Measurements from ENCODE around the gene LTBR. TPM values are rescaled to one million over a fixed set of nuclear protein-coding genes. Genes with fewer than 3 reads are reported as not detected.

LTBR gene
- total RNA-seq, 1 donor from 2014 or later, result 28.2 TPM

GRCh38 chr12:6346942-6347341, 37.0 kb upstream of the LTBR start:
- no peak for DNase-seq

DNA sequence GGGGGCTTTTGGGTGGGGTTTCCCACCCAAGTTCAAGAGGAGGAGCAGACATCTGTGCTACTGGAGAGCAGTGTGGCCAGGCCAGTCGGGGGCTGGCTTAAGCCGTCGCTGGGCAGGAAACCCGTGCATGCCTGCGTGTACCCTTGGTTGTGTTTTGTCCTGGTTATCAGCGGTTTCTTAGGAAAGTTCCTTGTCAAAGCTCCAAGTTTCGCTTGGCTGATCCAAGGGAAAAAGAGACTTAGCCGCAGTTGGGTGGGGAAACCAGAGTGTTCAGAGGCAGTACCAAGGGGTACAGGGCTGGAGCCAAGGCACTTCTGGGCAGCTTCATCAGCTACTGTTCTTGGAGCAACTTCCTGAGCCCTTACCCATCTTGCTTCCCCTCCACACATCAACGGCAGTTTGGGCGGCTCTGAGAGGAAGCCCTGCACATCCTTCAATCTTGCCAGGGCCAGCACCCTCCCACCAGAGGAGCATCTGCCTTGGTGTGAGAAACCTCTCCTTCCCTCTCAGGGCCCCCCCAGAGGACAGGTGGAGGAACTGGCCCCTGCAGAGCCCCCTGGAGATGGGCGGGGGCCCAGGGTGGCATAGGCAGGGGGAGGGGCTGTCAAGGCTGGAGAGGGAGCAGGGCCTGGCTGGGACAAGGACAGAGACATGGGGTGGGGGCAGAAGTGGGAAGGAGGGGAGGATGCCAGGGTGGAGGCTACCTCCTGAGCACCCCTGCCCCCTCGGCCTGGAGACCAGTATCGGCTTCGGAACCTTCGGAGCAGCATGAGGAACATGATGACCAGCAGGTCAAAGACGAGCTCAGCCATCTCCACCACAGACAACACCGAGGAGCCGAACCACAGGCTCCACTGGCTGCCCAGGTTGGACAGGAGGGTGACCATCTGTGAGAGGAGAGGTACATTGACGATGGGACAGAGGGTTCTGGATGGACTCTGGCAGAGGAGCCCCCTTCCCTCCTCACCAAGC, 36.3 kb upstream of the LTBR start:
- DNase-seq, result no peak

- no peak for DNase-seq
Observed at GRCh38 chr12:6351622-6352021, 32.3 kb upstream of the LTBR start.

GRCh38 chr12:6352193-6353173, 31.5 kb upstream of the LTBR start:
- DNase-seq, result no peak

DNA sequence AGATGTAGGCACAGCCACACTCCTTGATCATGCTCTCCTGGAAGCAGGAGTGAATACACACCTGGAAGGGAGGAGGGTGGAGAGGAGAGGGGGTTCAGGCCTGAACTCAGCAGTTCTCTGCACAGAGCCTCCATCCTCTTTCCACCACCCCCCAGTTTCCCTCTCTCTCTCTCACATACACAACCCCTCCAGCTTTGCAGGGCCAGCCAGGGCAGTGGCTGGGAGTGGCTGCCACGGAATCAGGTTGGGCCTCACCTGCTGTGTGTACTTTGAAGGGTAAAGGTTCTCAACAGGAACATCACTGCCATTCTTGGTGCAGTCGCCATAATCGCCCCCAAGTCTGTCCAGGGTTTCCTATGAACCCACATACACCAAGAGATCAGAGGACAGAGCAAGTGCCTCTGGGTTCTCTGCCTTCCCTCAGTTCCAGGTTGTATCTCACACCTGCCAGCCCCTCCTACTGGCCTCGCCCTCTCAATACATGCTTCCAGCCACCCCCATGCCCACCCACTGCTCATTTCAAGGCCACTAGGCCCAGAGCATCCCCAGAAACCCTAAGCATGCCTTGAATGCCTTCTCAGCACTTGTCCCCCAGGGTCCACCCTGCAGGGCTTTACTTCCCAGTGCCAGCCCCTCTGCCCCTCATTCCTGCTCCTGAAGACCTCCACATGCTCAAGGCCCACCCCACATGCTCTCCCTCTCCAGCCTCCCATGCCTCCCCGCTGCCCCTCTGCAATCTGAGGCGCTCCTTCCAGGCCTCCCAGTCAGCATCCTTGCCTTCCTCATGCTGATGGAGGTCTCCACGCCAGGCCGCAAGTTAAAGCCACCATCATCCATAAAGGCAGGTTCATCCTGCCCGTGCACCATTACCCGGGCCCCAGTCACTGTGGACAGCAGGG, 29.2 kb upstream of the LTBR start:
- DNase-seq, result no peak

DNA sequence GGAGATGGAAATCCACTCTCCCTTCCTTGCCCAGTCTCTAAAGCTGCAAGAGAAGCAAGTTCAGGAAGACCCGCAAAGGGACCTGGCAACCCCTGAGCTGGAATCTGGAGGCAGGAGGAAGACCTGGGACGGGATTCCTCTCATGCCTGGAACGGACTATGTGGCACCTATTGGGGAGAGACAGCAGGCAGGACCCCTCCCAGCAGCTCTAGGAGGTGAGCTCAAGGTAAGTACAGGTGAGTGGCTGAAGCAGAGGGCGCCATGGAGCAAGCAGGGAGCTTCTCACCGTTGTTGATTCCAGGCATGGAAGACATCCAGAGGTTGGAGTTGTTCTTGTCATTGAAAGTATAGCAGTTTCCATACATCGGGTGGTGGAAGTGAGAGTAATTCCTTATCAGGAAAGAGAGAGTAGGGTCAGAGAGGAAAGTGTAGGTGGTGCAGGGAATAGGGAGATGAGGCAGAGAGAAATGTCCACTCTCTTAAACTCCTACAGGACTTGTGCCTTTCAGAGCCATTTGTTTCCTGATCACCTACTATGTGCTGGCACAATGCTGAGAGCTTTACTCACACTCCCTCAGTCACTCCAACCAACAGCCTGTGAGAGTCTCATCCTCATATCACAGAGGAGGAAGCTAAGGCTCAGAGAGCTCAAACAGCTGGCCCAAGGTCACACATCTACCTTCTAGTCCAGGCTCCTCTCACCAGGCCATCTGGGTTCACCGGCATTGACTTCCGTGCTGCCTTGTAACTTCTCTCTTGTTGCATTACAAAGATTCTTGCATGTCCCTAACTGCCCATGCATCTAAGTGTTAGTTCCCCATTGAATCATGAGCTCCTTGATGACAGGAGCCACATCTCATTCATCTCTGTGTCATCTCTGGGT, 28.2 kb upstream of the LTBR start:
- DNase-seq, result no peak

DNA sequence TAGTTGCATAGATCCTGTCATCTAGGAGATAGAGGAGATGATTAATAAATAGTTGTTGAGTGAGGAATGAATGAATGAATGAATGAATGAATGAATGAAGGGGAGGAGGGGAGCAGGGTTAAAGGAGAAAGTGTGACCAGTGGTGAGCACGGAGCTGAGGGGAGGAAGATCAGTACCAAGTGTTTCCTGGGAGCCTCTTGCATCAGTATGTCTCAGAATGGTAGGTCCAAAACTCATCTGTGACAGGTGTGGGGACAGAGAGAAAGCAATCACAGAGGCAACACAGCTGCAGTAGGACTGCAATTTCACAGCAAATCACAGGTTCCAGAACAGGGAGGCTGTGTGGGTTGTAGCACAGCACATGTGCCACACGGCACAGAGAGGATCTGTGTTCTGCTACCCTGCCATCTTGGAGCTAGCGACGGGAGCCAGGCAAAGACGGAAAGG, 27.6 kb upstream of the LTBR start:
- no peak for DNase-seq

DNA sequence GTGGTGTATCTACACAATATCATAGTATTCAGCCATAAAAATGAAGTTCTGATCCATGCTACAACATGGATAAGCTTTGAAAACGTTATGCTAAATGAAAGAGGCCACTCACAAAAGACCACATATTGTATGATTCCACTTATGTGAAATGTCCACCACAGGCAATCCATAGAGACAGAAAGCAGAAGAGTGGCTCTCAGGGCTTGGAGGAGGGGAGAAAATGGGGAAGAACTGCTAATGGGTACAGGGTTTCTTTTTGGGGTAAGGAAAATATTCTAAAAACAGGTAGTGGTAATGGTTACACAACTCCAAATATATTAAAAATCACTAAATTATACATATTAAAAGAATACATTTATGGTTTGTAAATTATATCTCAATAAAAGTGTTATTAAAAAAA, 25.1 kb upstream of the LTBR start:
- no peak for DNase-seq

- DNase-seq, result no peak
Observed at GRCh38 chr12:6360080-6360571, 23.8 kb upstream of the LTBR start.

- DNase-seq, result no peak
Observed at GRCh38 chr12:6360578-6361490, 23.1 kb upstream of the LTBR start.

DNA sequence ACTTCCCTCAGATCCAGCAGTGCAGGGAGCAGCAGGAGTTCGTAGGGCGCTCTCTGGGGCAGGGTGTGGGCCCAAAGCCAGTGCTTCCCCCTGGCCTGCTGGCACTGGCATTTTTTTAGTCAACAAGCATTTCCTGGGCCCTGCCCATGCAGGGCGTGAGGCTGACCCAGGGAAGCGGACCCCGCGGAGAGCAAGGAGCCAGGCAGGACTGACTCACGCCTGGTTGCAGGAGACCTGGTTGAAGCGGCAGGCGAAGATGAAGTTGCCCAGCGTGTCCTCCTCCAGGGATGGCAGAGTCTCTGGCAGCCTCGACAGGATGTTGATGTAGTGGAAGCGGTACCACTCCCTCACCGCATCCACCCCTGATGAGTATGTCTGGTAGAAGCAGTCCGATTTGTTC, 22.1 kb upstream of the LTBR start:
- no peak for DNase-seq

DNA sequence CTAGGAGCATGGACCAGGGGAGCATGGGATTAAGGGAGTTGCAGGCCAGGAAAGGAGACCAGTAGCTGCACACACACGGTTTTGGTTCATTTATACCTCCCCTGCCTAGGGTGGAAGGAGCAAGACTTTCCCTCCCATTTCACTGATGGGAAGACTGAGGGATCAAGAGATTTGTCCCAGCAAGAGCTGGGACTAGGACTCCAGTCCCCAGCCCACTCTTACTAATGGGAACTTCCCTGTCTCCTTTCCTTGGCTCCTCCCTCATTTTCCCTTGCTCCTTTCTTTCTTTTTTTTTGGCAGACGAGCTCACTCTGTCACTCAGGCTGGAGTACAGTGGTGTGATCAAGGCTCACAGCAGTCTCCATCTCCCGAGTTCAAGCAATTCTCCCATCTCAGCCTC, 21.6 kb upstream of the LTBR start:
- DNase-seq, result no peak

- no peak for DNase-seq
Observed at GRCh38 chr12:6363010-6363329, 21.0 kb upstream of the LTBR start.

GRCh38 chr12:6363330-6364043, 20.5 kb upstream of the LTBR start:
- DNase-seq, result no peak

GRCh38 chr12:6364044-6364374, 20.0 kb upstream of the LTBR start:
- DNase-seq, result no peak

GRCh38 chr12:6367065-6367968, 16.6 kb upstream of the LTBR start:
- no peak for DNase-seq

- DNase-seq, result no peak
Observed at GRCh38 chr12:6367969-6368892, 15.7 kb upstream of the LTBR start.
